Keratinocyte (primary cell): ENCODE measurements around the gene RNF151. TPM values are rescaled to one million over a fixed set of nuclear protein-coding genes. Genes with fewer than 3 reads are reported as not detected.

Experiments
- DNase-seq: peaks from one replicate; pipeline ENCODE4 v3.0.0-alpha.2; 2011; ENCODE audit warnings: low read depth, missing footprints, low spot score
- FAIRE-seq: peaks from 2 replicates; lab custom pipeline; 2011; peaks lifted over from hg19 to GRCh38; lab: Jason Lieb, UNC
- H2AFZ ChIP-seq: 2 replicates; pipeline ENCODE4 v1.6.0; 2012; ENCODE audit warnings: low read length, control low read depth, inconsistent platforms; ENCODE audit not compliant: control insufficient read depth
- H3K27ac ChIP-seq: 2 replicates; pipeline ENCODE4 v1.5.1; 2011; ENCODE audit warnings: low read length; ENCODE audit not compliant: control insufficient read depth, insufficient read depth
- H3K27me3 ChIP-seq: 3 replicates; pipeline ENCODE4 v1.6.0; 2011; ENCODE audit warnings: low read length; ENCODE audit not compliant: control insufficient read depth, insufficient read depth; ENCODE audit errors: extremely low read depth
- H3K36me3 ChIP-seq, 2 experiments: 2 replicates in 1 of 2; 3 replicates in 1 of 2; pipeline ENCODE4 v1.5.1; 2011; ENCODE audit warnings: low read length in 2 of 2, mild to moderate bottlenecking in 1 of 2; ENCODE audit not compliant: control insufficient read depth in 2 of 2, insufficient read depth in 2 of 2; ENCODE audit errors: extremely low read depth in 1 of 2
- H3K4me1 ChIP-seq: 3 replicates; pipeline ENCODE4 v1.5.1; 2011; ENCODE audit warnings: low read length; ENCODE audit not compliant: control insufficient read depth, insufficient read depth; ENCODE audit errors: extremely low read depth
- H3K4me2 ChIP-seq: 3 replicates; pipeline ENCODE4 v1.6.0; 2011; ENCODE audit warnings: low read depth, low read length; ENCODE audit not compliant: control insufficient read depth, insufficient read depth; ENCODE audit errors: extremely low read depth
- H3K4me3 ChIP-seq, 3 experiments: fragments of 200-600 bp in 1 of 3; sonication (generic) in 1 of 3; 2 replicates in 2 of 3; 3 replicates in 1 of 3; pipeline ENCODE4 v1.5.1; 2011 to 2016; ENCODE audit warnings: low read length in 3 of 3, mild to moderate bottlenecking in 3 of 3, control low read depth in 2 of 3, inconsistent platforms in 1 of 3, low read depth in 1 of 3, mixed read lengths in 1 of 3, mixed run types in 1 of 3, moderate library complexity in 1 of 3; ENCODE audit not compliant: control insufficient read depth in 2 of 3, insufficient read depth in 2 of 3; ENCODE audit errors: extremely low read depth in 1 of 3
- H3K79me2 ChIP-seq: 2 replicates; pipeline ENCODE4 v1.6.0; 2012; ENCODE audit warnings: low read length; ENCODE audit not compliant: control insufficient read depth, insufficient read depth
- H3K9ac ChIP-seq: 3 replicates; pipeline ENCODE4 v1.6.0; 2011; ENCODE audit warnings: low read length; ENCODE audit not compliant: control insufficient read depth, insufficient read depth; ENCODE audit errors: extremely low read depth
- H3K9me1 ChIP-seq: 3 replicates; pipeline ENCODE4 v1.6.0; 2011; ENCODE audit warnings: low read length; ENCODE audit not compliant: control insufficient read depth, insufficient read depth; ENCODE audit errors: extremely low read depth
- H3K9me3 ChIP-seq: 2 replicates; pipeline ENCODE4 v1.5.1; 2012; ENCODE audit warnings: low read depth, low read length; ENCODE audit not compliant: control insufficient read depth
- H4K20me1 ChIP-seq: 3 replicates; pipeline ENCODE4 v1.6.0; 2011; ENCODE audit warnings: low read length; ENCODE audit not compliant: control insufficient read depth, insufficient read depth; ENCODE audit errors: extremely low read depth
- CTCF ChIP-seq, 3 experiments: IDR thresholded peaks in 1 of 3; conservative IDR thresholded peaks in 1 of 3; optimal IDR thresholded peaks in 1 of 3; 2 replicates in 2 of 3; 3 replicates in 1 of 3; pipeline versions ENCODE3 to v1.5.1; 2011; ENCODE audit warnings: low read length in 3 of 3, mild to moderate bottlenecking in 3 of 3, moderate library complexity in 2 of 3, control low read depth in 1 of 3, inconsistent platforms in 1 of 3; ENCODE audit not compliant: insufficient read depth in 2 of 3; ENCODE audit errors: extremely low read depth in 1 of 3
- EZH2 ChIP-seq: IDR thresholded peaks from one replicate; pipeline ENCODE4 v1.6.1; 2012; ENCODE audit warnings: inconsistent platforms, mild to moderate bottlenecking, low read length, moderate library complexity
- dilution Hi-C: fragments of 300-500 bp; cut with MboI; formaldehyde crosslinking; loops from one replicate; pipeline ENCODE4 v1.7.0; 2020; ENCODE audit warnings: low sequenced_read_pairs; ENCODE audit not compliant: extremely low pct_ligation_motif_present
- polyA plus RNA-seq, 5 experiments: library from polyadenylated mRNA; depleted of rRNA in 3 of 5; stranded (reverse) in 3 of 5; stranded (forward) in 1 of 5; unstranded in 1 of 5; fragments of >200 nt; gene quantifications; 1 replicate in 1 of 5; 2 replicates in 3 of 5; 3 replicates in 1 of 5; pipeline versions ENCODE4 v1.2.1 to v1.2.3, GENCODE V29; 2011 to 2012; ENCODE audit warnings: missing spikeins in 2 of 5, low read depth in 1 of 5, low replicate concordance in 1 of 5

The RNF151 gene
- polyA plus RNA-seq, 1 donor (not counting 4 experiments of a cell fraction or from before 2014, with no cell fraction given): not detected

GRCh38 chr16:1933097-1933661, 33.5 kb upstream of the RNF151 start:
- Histone ChIP-seq H4K20me1 (no peaks in the 10 kb centered on the region), H3K4me2 (no peak overlapping the region), H3K9me1 (no peaks in the 10 kb centered on the region), H3K4me1 (peaks cover 13% of the 10 kb centered on the region), H3K27me3 (no peaks in the 10 kb centered on the region), H3K36me3 (no peaks in the 10 kb centered on the region), H2AFZ (no peak overlapping the region), H3K9me3 (no peaks in the 10 kb centered on the region), H3K27ac (no peak overlapping the region), H3K9ac (no peak overlapping the region), H3K79me2 (no peaks in the 10 kb centered on the region), H3K4me3 (no peak overlapping the region)
- dilution Hi-C loops: no loop called here
- no peak for TF ChIP-seq EZH2
- no peak for TF ChIP-seq CTCF (optimal IDR thresholded peaks at IDR 0.05 in 1 of 3, IDR thresholded peaks at IDR 0.05 in 1 of 3, conservative IDR thresholded peaks at IDR 0.05 in 1 of 3; ENCODE audit: extremely low read depth in 1 of 3, insufficient read depth in 2 of 3, low read length in 3 of 3)
- FAIRE-seq: no peak
- no peak for DNase-seq

- H3K4me1 ChIP-seq: peaks cover 13% of the 10 kb centered on the region
- DNase-seq (no peak), FAIRE-seq (no peak)
- H3K27me3 ChIP-seq: no peaks in the 10 kb centered on the region
- H3K79me2 ChIP-seq: no peaks in the 10 kb centered on the region
- no peak overlapping the region for H2AFZ ChIP-seq
- H4K20me1 ChIP-seq: no peaks in the 10 kb centered on the region
- H3K9me1 ChIP-seq: no peaks in the 10 kb centered on the region
- H3K27ac ChIP-seq: no peak overlapping the region
- dilution Hi-C loops: no loop called here
- no peak overlapping the region for H3K9ac ChIP-seq
- no peaks in the 10 kb centered on the region for H3K9me3 ChIP-seq
- no peak overlapping the region for H3K4me3 ChIP-seq
- no peak overlapping the region for H3K4me2 ChIP-seq
- TF ChIP-seq EZH2 (no peak), CTCF (optimal IDR thresholded peaks at IDR 0.05 in 1 of 3, IDR thresholded peaks at IDR 0.05 in 1 of 3, conservative IDR thresholded peaks at IDR 0.05 in 1 of 3; ENCODE audit: extremely low read depth in 1 of 3, insufficient read depth in 2 of 3, low read length in 3 of 3) (no peak)
- peaks cover 0 to 4% of the 10 kb centered on the region in 2 experiments for H3K36me3 ChIP-seq
These were observed 29.6 kb upstream of the RNF151 start for GRCh38 chr16:1936945-1937479.
